Natural killer cell (primary cell): ENCODE results near the gene IL11RA. TPM values are rescaled to one million over a fixed set of nuclear protein-coding genes. Genes with fewer than 3 reads are reported as not detected.

Source experiments
- ATAC-seq, 3 donors: fragments of 150-1000 bp in 2 of 3; fragments of 200-7000 bp in 1 of 3; cut with Tn5 transposase; 1 replicate in 1 of 3; 2 replicates in 2 of 3; pipeline ENCODE4 v1.10.0; 2021; ENCODE audit warnings: mild to moderate bottlenecking in 2 of 3, moderate library complexity in 2 of 3
- DNase-seq, 2 donors: peaks; one replicate each; pipeline versions ENCODE4 v3.0.0 to v3.0.0-alpha.2; 2013 to 2021; ENCODE audit warnings: mixed read lengths in 1 of 2
- H3K27ac ChIP-seq: one replicate; pipeline ENCODE4 v1.5.1; 2013; ENCODE audit warnings: mild to moderate bottlenecking, low read length
- H3K27me3 ChIP-seq: one replicate; pipeline ENCODE4 v1.6.1; 2013; ENCODE audit warnings: low read length; ENCODE audit not compliant: control insufficient read depth, insufficient read depth
- H3K36me3 ChIP-seq: one replicate; pipeline ENCODE4 v1.6.1; 2013; ENCODE audit warnings: low read length; ENCODE audit not compliant: control insufficient read depth, insufficient read depth
- H3K4me1 ChIP-seq: one replicate; pipeline ENCODE4 v1.6.1; 2013; ENCODE audit warnings: low read length; ENCODE audit not compliant: control insufficient read depth, insufficient read depth
- H3K4me3 ChIP-seq: one replicate; pipeline ENCODE4 v1.5.1; 2013; ENCODE audit warnings: low read length
- H3K9me3 ChIP-seq: one replicate; pipeline ENCODE4 v1.6.1; 2013; ENCODE audit warnings: low read length; ENCODE audit not compliant: control insufficient read depth, insufficient read depth
- H3K27ac Mint-ChIP-seq, 2 donors: one replicate each; pipeline ENCODE4 v1.8.0; 2022; ENCODE audit warnings: mild to moderate bottlenecking in 2 of 2, mixed read lengths in 2 of 2, moderate library complexity in 1 of 2
- H3K27me3 Mint-ChIP-seq, 2 donors: one replicate each; pipeline ENCODE4 v1.8.0; 2022; ENCODE audit warnings: low read depth in 2 of 2, mixed read lengths in 2 of 2
- H3K36me3 Mint-ChIP-seq: one replicate; pipeline ENCODE4 v1.8.0; 2022; ENCODE audit warnings: mixed read lengths
- H3K4me1 Mint-ChIP-seq, 2 donors: one replicate each; pipeline ENCODE4 v1.8.0; 2022; ENCODE audit warnings: mixed read lengths in 2 of 2
- H3K4me3 Mint-ChIP-seq: one replicate; pipeline ENCODE4 v1.8.0; 2022; ENCODE audit warnings: mild to moderate bottlenecking, moderate library complexity, mixed read lengths
- H3K9me3 Mint-ChIP-seq, 2 donors: one replicate each; pipeline ENCODE4 v1.8.0; 2022; ENCODE audit warnings: mixed read lengths in 2 of 2
- CTCF ChIP-seq: fragments of 200-600 bp; IDR thresholded peaks from one replicate; pipeline ENCODE4 v1.8.0; 2022; ENCODE audit warnings: antibody characterized with exemption
- WGBS: methylation state at CpG from one replicate; pipeline ENCODE4 v1.1.7; 2013; ENCODE audit warnings: missing lambda C conversion rate; ENCODE audit not compliant: insufficient coverage; 5-methylcytosine and 5-hydroxymethylcytosine counted together
- intact Hi-C: fragments of 100-400 bp; cut with micrococcal nuclease; formaldehyde crosslinking; loops from one replicate; pipeline ENCODE4 v1.14.2; 2022
- total RNA-seq, 4 donors: library from RNA; stranded (reverse); fragments of 120-200 nt in 1 of 4; gene quantifications; one replicate each; pipeline versions ENCODE4 v1.2.3 to v1.2.4, GENCODE V29; 2013 to 2022

IL11RA gene
- total RNA-seq, 3 donors from 2014 or later (not counting 1 experiment from before 2014, with no cell fraction given), result 64.2 to 91.1 (median 66.1) TPM

GRCh38 chr9:34656992-34657391 lies 5.0 kb downstream of the IL11RA start:
- Histone ChIP-seq H3K27me3 (no peaks in the 10 kb centered on the region), H3K27ac (no peak overlapping the region), H3K36me3 (peaks cover 3% of the 10 kb centered on the region), H3K4me3 (no peak overlapping the region), H3K9me3 (no peaks in the 10 kb centered on the region), H3K4me1 (peaks cover 10% of the 10 kb centered on the region)
- 100% methylated on average over 2 of the region's 5 CpGs for WGBS
- Mint-ChIP-seq H3K27me3 (no peaks in the 10 kb centered on the region), H3K4me1 (peaks cover 16 to 18% of the 10 kb centered on the region in 2 donors), H3K4me3 (no peak overlapping the region), H3K9me3 (no peaks in the 10 kb centered on the region), H3K36me3 (no peaks in the 10 kb centered on the region), H3K27ac (no peak overlapping the region)
- no peak for TF ChIP-seq CTCF
- intact Hi-C loops, result no loop called here
- ATAC-seq, result no peak
- DNase-seq, result no peak

- Histone ChIP-seq H3K27ac (no peak overlapping the region), H3K9me3 (no peaks in the 10 kb centered on the region), H3K36me3 (peaks cover 3% of the 10 kb centered on the region), H3K4me1 (no peaks in the 10 kb centered on the region), H3K27me3 (no peaks in the 10 kb centered on the region), H3K4me3 (no peak overlapping the region)
- H3K36me3 Mint-ChIP-seq, result no peaks in the 10 kb centered on the region
- ATAC-seq (no peak), DNase-seq (no peak)
- H3K4me1 Mint-ChIP-seq, result peaks cover 3 to 5% of the 10 kb centered on the region in 2 donors
- no peaks in the 10 kb centered on the region for H3K27me3 Mint-ChIP-seq
- no peaks in the 10 kb centered on the region for H3K9me3 Mint-ChIP-seq
- no peak overlapping the region for H3K27ac Mint-ChIP-seq
- 96% methylated on average over 14 of the region's 14 CpGs for WGBS
- TF ChIP-seq CTCF, result no peak
- H3K4me3 Mint-ChIP-seq, result no peak overlapping the region
- intact Hi-C loops, result no loop called here
Observed at GRCh38 chr9:34658461-34658860, 6.5 kb downstream of the IL11RA start.

DNA sequence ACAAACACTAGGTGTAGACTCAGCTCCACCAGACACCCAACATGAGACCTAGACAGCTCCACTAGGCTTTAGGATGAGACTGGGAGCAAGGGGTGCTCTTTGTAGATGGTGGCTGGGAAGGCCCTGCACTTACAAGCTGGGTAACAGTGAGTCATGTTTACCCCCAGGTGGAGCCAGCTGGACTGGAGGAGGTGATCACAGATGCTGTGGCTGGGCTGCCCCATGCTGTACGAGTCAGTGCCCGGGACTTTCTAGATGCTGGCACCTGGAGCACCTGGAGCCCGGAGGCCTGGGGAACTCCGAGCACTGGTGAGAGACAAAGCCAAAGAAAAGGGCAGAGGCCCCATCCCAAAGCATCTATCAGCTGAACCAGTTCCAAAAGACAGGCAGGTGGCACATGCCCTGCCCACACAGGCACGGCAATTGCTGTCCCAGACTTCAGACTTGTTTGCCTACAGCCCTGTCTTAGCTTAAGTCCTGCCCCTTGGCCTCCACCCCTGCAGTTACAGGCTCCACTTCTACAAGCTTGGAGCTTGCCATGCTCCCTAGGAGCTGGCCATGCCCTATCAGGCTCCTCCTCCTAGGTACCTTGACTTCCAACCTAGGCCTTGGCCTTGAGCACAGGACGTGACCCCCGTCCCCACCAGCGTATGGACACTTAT lies 7.7 kb downstream of the IL11RA start:
- no peaks in the 10 kb centered on the region for H3K36me3 Mint-ChIP-seq
- 94% methylated on average over 8 of the region's 8 CpGs for WGBS
- H3K27ac ChIP-seq, result no peak overlapping the region

More for the DNA sequence above, 7.7 kb downstream of the IL11RA start:
- ATAC-seq (no peak), DNase-seq (no peak)
- Histone ChIP-seq H3K27me3 (no peaks in the 10 kb centered on the region), H3K4me1 (peaks cover 10% of the 10 kb centered on the region), H3K4me3 (no peak overlapping the region), H3K9me3 (no peaks in the 10 kb centered on the region), H3K36me3 (peaks cover 3% of the 10 kb centered on the region)
- peaks cover 13 to 14% of the 10 kb centered on the region in 2 donors for H3K4me1 Mint-ChIP-seq
- H3K9me3 Mint-ChIP-seq, result no peaks in the 10 kb centered on the region
- H3K27ac Mint-ChIP-seq, result no peak overlapping the region
- no peaks in the 10 kb centered on the region for H3K27me3 Mint-ChIP-seq
- intact Hi-C loops, result no loop called here
- H3K4me3 Mint-ChIP-seq, result no peak overlapping the region
- no peak for TF ChIP-seq CTCF
